ENCODE measurements around the gene TIE1.
"Not testable (repeated sequence)": the region's sequence is repeated elsewhere in the genome, so short reads cannot be mapped to it uniquely, and the experiment has no call there.

Gene TIE1

GRCh38 chr1:43366179-43366578, 65.4 kb downstream of the TIE1 start:
- DNase-seq: peak; percentile 7

- DNase-seq: no peak
Measured at GRCh38 chr1:43366601-43367025, 65.8 kb downstream of the TIE1 start.

GRCh38 chr1:43367026-43367903, 66.5 kb downstream of the TIE1 start:
- DNase-seq: peak; percentile 36

- DNase-seq: peak; percentile 93
Measured at GRCh38 chr1:43367904-43368645, 67.3 kb downstream of the TIE1 start, which contains the start of gene ELOVL1. Gene ELOVL1, minus strand, starts transcription at chr1:43368011. Its CDS starts 2,402 bp downstream, at chr1:43365609.

DNA sequence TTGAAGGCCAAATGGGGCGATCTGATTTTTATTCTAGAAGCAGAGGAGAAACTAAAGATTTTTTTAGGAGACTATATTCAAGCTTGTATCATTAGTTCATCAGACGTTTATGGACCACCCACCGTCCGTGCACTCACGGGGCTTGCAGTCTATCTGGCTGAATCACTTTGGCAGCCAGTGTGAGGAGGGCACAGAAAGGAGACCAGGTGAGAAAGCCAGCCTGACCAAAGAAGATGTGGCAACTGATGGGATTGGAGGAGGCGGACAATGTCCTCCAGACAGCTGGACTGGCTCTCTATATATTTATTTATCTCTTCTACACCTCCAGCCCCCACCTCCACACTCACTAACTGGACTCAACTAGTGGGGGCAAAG, 67.9 kb downstream of the TIE1 start:
- peak; percentile 6 for DNase-seq

- DNase-seq: not testable (repeated sequence)
Measured at GRCh38 chr1:43369779-43370178, 69.0 kb downstream of the TIE1 start.

GRCh38 chr1:43370564-43370963, 69.8 kb downstream of the TIE1 start:
- no peak for DNase-seq

DNA sequence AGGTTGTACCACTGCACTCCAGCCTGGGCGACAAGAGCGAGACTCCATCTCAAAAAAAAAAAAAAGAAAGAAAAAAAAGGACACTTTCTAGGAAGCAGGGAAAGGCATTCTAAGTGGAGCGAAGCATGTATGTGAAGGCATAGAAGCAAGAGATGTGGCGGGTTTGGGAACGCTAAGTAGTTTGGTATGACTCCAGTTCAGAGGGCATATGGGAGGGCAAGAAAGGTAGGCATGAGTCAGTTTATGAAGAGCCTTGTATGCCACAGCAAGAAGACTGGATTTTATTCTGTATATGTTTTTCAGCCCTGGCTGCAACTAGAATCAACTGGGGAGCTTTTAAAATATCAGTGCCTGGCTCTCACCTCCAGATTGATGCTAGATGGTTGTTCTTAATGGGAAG, 71.4 kb downstream of the TIE1 start:
- no peak for DNase-seq

All from CD4-positive, alpha-beta T cell treated with Interleukin-6 for 4 hours (primary cell).